Large intestine (tissue), 3 donors: ENCODE data around the gene SDSL. TPM values are rescaled to one million over a fixed set of nuclear protein-coding genes. Genes with fewer than 3 reads are reported as not detected.

Source experiments
- DNase-seq, 2 donors: peaks; one replicate each; pipeline versions ENCODE4 v3.0.0 to v3.0.0-alpha.2; 2013
- H3K27ac ChIP-seq: one replicate; pipeline ENCODE4 v1.5.1; 2013; ENCODE audit warnings: low read length
- H3K27me3 ChIP-seq: 2 replicates; pipeline ENCODE4 v1.6.1; 2013; ENCODE audit warnings: low read length; ENCODE audit not compliant: control insufficient read depth, insufficient read depth
- H3K36me3 ChIP-seq: 2 replicates; pipeline ENCODE4 v1.6.1; 2013; ENCODE audit warnings: low read length; ENCODE audit not compliant: control insufficient read depth, insufficient read depth
- H3K4me1 ChIP-seq: one replicate; pipeline ENCODE4 v1.6.1; 2013; ENCODE audit warnings: low read length; ENCODE audit not compliant: control insufficient read depth, insufficient read depth
- H3K4me3 ChIP-seq: one replicate; pipeline ENCODE4 v1.5.1; 2013; ENCODE audit warnings: low read length
- H3K9me3 ChIP-seq: one replicate; pipeline ENCODE4 v1.6.1; 2013; ENCODE audit warnings: mild to moderate bottlenecking, low read depth, low read length, moderate library complexity; ENCODE audit not compliant: control insufficient read depth
- WGBS: methylation state at CpG from one replicate; pipeline ENCODE4 v1.1.5; 2013; ENCODE audit warnings: low lambda C conversion rate; ENCODE audit not compliant: insufficient coverage; 5-methylcytosine and 5-hydroxymethylcytosine counted together
- polyA plus RNA-seq: library from polyadenylated mRNA; unstranded; fragments of 120-200 nt; gene quantifications from one replicate; pipeline ENCODE4 v1.2.1, GENCODE V29; 2013

Gene SDSL
- polyA plus RNA-seq, 1 donor: 17.4 TPM

DNA sequence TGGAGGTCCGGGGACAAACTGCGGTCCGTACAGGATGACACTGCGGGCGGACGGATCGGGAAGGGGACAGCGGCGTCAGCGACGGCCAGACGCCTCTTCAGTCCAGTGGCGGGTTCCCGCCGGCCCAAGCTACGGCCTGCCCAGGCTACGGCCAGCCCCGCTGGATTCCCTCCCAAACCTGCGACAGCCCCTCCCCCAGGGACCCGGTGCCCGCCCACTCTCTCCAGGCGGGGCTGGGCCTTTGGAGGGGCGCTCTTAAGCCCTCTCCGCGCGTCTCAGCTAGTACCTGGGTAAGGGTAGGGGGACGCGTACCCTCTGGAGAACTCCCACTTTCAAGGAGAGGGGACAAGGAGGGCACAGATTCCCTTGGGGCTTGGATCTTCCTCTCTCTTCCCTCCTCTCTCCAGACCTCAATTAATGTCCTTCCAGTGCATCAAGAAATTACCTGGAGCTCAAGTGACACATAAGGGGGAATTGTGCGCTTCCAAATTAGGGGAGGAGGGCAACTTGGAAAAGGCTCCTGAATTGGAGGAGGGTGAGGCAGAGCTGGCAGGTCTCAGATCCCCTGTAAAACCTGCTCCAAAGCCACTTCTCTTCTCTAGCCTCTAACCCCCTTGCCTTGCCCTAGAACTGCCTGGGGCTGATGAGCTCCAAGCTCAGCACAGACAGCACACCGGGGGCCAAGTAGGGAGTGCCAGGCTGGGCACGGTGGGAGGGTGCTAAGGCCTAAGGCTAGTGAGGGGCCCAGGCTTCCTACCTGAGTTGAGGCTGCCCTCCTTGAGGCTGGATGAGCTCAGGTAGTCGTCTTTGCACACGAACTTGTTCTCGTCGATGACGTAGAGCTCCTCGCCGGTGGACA is 46.4 kb downstream of the SDSL start:
- H3K36me3 ChIP-seq: no peaks in the 10 kb centered on the region
- H3K27me3 ChIP-seq: peaks cover 100% of the 10 kb centered on the region
- DNase-seq: no peak
- H3K27ac ChIP-seq: no peak overlapping the region
- WGBS: no CpG with 5 or more reads among the region's 38 CpGs
- no peak overlapping the region for H3K4me3 ChIP-seq
- H3K9me3 ChIP-seq: peaks cover 11% of the 10 kb centered on the region
- no peaks in the 10 kb centered on the region for H3K4me1 ChIP-seq

DNA sequence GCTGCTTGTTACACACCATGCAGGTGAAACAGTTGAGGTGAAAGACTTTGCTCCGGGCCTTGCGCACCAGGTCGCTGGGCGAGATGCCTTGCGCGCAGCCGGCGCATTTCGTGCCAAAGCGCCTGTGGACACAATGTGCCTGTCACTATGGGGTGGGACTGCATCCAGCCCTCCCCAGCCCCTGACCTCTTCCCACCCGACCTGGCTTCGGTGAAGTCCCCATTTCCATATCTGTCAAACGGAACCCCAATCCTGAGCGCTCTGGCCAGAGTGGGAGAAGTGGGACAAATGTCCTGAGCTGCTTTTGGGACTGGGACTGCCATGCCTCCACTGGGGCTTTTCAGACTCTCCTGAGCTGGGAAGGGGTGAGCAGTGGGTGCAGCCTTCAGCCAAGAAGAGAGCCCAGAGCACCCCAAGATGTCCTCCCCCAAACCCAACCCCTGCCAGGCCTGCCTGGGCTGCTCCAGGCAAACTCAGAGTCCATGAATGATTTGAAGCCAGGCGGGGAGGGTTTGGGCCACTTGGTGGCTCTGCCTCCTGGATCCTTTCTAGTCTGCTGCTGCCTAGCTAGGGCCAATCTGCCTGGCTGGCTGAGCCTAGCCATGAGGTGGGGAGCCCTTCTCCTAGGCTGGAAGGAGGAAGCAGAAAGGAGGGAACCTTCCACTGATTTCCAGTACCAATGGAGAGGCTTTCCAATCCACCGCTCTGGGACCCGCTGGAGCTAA is 47.2 kb downstream of the SDSL start:
- peaks cover 11% of the 10 kb centered on the region for H3K9me3 ChIP-seq
- WGBS: no CpG with 5 or more reads among the region's 17 CpGs
- H3K4me3 ChIP-seq: no peak overlapping the region
- peaks cover 100% of the 10 kb centered on the region for H3K27me3 ChIP-seq
- no peaks in the 10 kb centered on the region for H3K36me3 ChIP-seq
- no peak for DNase-seq
- no peaks in the 10 kb centered on the region for H3K4me1 ChIP-seq
- H3K27ac ChIP-seq: no peak overlapping the region

DNA sequence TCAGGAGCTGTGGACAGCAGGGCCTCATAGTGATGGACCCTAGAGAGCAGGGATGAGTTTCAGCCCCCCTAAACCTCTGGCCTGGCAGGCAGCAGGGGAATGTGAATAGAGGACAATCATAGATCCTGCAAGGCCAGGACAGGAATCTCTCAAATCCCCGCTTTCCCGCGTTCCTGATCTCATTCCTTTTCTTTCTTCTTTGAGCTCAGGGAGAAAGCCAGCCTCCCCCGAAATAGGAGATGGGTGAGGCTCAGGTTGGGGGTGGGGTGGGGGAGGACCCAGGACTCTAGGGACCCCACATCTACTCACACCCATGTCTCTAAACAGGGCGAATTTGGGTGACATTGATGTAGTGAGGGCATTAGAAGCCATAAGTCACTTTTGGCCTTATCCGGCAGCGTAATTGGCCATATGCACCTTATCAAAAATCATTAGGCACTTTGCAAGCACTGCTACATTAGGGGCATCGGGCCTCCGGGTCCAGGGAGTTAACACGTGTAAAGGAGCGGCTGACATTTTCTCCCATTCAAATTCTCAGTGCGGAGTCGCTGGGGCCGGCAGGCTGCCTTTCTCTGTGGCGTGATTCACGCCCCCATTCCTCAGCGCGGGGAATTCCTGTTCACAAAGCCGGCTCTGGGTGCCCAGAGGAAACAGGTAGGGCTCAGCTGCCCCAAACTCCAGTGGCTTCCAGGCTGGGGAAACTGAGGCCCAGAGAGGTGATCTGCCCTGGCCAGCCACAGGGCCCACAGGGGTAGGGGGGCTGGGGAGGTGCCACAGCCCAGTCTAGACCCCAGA is 48.0 kb downstream of the SDSL start:
- H3K27me3 ChIP-seq: peaks cover 100% of the 10 kb centered on the region
- no peak overlapping the region for H3K27ac ChIP-seq
- H3K4me3 ChIP-seq: no peak overlapping the region
- no CpG with 5 or more reads among the region's 19 CpGs for WGBS
- no peaks in the 10 kb centered on the region for H3K4me1 ChIP-seq
- no peaks in the 10 kb centered on the region for H3K36me3 ChIP-seq
- peaks cover 11% of the 10 kb centered on the region for H3K9me3 ChIP-seq
- DNase-seq: no peak

DNA sequence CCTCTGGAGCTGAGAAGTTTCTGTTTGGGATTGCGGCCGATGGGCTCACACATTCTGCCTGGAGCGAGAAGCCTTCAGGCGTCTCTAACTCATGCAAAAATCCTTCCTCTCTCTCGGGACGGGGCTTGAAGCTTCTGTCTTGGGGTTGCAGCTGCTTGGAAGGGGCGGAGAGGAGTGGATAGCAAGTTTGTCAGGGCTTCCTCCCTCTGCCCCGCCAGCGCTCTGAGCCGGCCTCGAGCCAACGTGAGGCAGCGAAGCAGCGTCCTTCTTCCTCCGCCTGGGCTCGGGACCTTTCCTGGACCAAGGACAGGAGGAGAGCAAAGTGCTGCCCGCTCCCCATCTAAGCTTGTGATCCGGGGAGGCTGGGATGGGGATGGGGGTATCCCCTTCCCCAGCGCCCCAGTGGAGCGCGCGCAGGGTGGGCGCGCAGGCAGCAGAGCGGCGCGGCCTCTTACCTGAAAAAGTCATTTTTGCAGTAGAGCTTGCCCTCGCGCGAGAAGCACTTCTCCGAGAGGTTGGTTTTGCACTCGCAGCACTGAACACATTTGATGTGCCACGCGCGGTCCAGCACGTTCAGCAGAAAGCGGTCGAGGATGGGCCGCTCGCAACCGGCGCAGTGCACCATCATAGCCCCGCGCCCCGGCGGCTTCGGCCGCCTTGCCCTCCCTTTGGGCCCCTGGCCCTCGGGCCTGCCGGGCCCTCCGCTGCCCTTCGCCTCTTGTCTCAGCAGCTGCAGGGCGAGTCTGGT is 48.9 kb downstream of the SDSL start:
- no peaks in the 10 kb centered on the region for H3K36me3 ChIP-seq
- no peak overlapping the region for H3K4me3 ChIP-seq
- WGBS: no CpG with 5 or more reads among the region's 53 CpGs
- no peaks in the 10 kb centered on the region for H3K4me1 ChIP-seq
- H3K9me3 ChIP-seq: peaks cover 11% of the 10 kb centered on the region
- peaks cover 100% of the 10 kb centered on the region for H3K27me3 ChIP-seq
- H3K27ac ChIP-seq: no peak overlapping the region
- no peak for DNase-seq

DNA sequence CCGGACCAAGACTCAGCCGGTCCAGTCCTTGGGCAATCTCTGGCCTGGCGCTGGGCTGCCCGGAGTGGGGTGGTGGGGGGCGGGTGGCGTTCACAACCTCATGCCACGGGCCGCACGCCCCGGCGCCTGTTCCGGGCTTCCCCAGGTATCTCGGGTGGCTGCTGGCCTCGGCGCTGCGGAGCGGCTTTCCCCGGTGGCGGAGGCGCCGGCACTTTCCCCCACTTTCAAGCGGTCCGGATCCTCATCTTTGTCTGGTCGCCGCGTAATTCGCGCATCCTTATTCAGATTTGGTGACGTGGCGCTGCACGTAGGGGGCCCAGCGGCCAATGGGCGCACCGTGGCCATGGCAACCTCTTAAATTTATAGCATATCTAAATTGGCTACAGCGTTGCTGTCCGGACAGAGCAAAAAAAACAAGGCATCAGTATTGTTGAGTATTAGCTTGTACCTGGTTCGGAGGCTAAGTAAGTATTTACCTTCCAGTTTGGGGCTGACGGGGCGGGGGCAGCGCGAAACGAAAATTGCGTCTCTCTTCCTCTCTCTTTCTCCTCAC is 49.5 kb downstream of the SDSL start, which contains the start of gene LHX5:
Gene LHX5 (minus strand): TSS at position 253 of the 553 bp plus-strand sequence. CDS start 373 bp downstream, outside the sequence.
- H3K27ac ChIP-seq: no peak within 1 kb of the TSS
- no CpG with 5 or more reads among the region's 43 CpGs for WGBS
- no peak for DNase-seq
- no peaks in the 10 kb centered on the region for H3K4me1 ChIP-seq
- H3K4me3 ChIP-seq: no peak within 1 kb of the TSS
- peaks cover 11% of the 10 kb centered on the region for H3K9me3 ChIP-seq
- H3K27me3 ChIP-seq: peaks cover 99% of the 10 kb centered on the region
- no peaks in the 10 kb centered on the region for H3K36me3 ChIP-seq

DNA sequence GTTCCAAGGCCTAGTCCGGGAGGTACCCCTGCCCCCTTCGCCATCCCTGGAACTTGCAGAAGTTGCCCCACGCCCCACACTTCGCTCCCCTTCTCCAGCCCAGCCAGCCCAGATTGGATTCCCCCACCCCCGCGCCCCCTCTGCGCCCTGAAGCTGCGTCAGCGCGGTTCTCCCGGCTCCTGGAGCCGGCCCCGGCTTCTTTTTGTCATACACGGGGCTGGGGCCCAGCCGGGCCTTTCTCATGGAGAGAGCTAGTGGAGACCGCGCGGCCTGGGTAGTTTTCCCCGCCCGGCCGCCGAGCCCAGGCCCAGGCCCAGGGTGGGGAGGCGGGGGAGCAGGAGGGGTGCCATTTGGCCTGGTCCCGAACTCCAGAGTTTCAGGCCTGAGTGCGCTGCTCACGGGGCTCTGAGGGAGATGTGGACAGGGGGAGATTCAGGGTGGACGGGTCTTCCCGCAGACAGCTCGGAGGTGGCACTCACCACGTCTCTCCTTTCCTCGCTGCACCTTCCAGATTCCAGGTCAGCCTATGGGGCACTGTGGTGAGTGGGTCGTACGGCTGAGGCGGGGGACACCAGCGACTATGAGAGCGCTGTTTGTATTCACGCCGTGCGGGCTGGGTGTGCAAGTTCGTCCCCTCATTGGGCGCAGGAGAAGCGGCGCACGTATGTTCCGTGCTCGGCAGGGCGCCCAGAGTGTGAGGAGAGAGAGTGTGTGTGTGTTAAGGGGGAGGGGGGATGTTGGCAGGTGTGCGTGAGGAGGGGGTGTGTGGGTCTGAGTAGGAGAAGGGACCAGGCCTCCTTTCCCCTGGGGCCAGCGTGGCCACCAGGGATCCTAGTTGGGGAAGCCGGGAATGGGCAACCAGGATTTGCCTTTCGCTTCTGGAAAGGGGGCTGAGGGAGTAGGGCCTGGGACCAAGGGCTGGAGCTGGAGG is 50.3 kb downstream of the SDSL start:
- Histone ChIP-seq H3K27me3 (peaks cover 97% of the 10 kb centered on the region), H3K4me3 (no peak overlapping the region)
- no CpG with 5 or more reads among the region's 51 CpGs for WGBS

DNA sequence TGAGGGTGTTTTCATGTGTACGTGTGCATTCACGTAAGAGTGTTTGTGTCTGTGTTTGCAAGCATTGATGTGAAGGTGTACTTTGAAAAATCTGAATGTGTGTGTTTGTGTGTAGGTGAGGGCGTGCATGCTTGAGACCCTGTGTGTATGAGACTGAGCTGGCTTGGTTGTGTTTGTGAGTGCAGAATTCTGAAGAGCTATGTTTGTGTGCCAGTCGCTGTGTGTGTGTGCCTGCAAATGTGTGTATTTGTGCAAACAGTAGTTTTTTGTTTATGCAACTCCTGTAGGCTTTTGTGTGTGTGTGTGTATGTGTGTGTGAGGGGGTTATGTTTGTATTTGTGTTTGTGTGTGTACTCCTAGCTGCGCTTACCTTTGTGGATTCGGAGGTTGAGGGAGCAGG is 51.2 kb downstream of the SDSL start:
- Histone ChIP-seq H3K9me3 (peaks cover 4% of the 10 kb centered on the region), H3K4me1 (no peaks in the 10 kb centered on the region), H3K27ac (no peak overlapping the region), H3K27me3 (peaks cover 97% of the 10 kb centered on the region), H3K36me3 (no peaks in the 10 kb centered on the region), H3K4me3 (no peak overlapping the region)
- DNase-seq: no peak
- no CpG with 5 or more reads among the region's 6 CpGs for WGBS

More for the DNA sequence above, 50.3 kb downstream of the SDSL start:
- Histone ChIP-seq H3K27ac (no peak overlapping the region), H3K9me3 (peaks cover 10% of the 10 kb centered on the region), H3K4me1 (no peaks in the 10 kb centered on the region), H3K36me3 (no peaks in the 10 kb centered on the region)
- no peak for DNase-seq

DNA sequence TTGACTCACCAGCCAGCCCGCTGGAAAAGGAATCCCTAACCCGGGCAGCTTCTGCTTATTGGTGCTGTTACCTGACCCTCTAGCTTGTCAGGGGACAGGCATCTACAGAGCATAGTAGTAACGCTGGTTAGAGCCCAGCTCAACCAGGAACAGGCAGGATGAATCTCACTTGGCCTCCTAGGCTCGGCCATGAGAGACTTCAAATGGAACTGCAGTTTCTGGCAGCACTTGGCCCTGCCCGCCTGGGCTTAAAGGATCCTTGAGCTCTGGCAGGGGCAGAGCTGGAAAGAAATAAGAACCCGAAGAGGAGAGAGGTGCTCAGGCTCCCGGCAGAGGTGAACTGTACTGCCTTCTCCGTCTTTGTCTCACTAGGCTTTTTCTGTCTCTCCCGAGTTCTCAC is 51.8 kb downstream of the SDSL start:
- Histone ChIP-seq H3K4me3 (no peak overlapping the region), H3K4me1 (no peaks in the 10 kb centered on the region), H3K27ac (no peak overlapping the region), H3K36me3 (no peaks in the 10 kb centered on the region), H3K27me3 (peaks cover 97% of the 10 kb centered on the region), H3K9me3 (peaks cover 4% of the 10 kb centered on the region)
- WGBS: 2% methylated on average over 3 of the region's 9 CpGs
- no peak for DNase-seq
